KMS-11 (cell line): Measurements from ENCODE around the gene MPV17.

ENCODE experiments used
- H2AFZ ChIP-seq: fragments of 200-600 bp; sonication (generic); 2 replicates; pipeline ENCODE4 v1.6.1; 2016; ENCODE audit warnings: antibody characterized with exemption, mixed run types, low read depth
- H3K27ac ChIP-seq: fragments of 200-600 bp; sonication (generic); 2 replicates; pipeline ENCODE4 v1.6.1; 2016; ENCODE audit warnings: mild to moderate bottlenecking, mixed run types
- H3K27me3 ChIP-seq: fragments of 200-600 bp; sonication (generic); 2 replicates; pipeline ENCODE4 v1.6.1; 2017; ENCODE audit warnings: mild to moderate bottlenecking, low read depth, mixed run types, moderate library complexity; ENCODE audit not compliant: insufficient read depth
- H3K36me3 ChIP-seq: fragments of 200-600 bp; sonication (generic); 2 replicates; pipeline ENCODE4 v1.6.1; 2017; ENCODE audit warnings: mild to moderate bottlenecking, mixed run types; ENCODE audit not compliant: insufficient read depth
- H3K4me1 ChIP-seq: fragments of 200-600 bp; sonication (generic); 2 replicates; pipeline ENCODE4 v1.6.1; 2016; ENCODE audit warnings: mild to moderate bottlenecking, low read depth, mixed run types; ENCODE audit not compliant: poor library complexity, severe bottlenecking
- H3K4me2 ChIP-seq: fragments of 200-600 bp; sonication (generic); 2 replicates; pipeline ENCODE4 v1.7.0; 2016; ENCODE audit warnings: mild to moderate bottlenecking, mixed run types
- H3K4me3 ChIP-seq: fragments of 200-600 bp; sonication (generic); IDR thresholded peaks from 2 replicates; pipeline ENCODE4 v1.6.1; 2017; ENCODE audit warnings: low read depth, low read length, mixed read lengths; ENCODE audit not compliant: insufficient read depth
- H3K79me2 ChIP-seq: fragments of 200-600 bp; sonication (generic); 2 replicates; pipeline ENCODE4 v1.6.1; 2016; ENCODE audit warnings: low read depth, mixed run types; ENCODE audit not compliant: insufficient read depth
- H3K9ac ChIP-seq: fragments of 200-600 bp; sonication (generic); 2 replicates; pipeline ENCODE4 v1.6.1; 2016; ENCODE audit warnings: mild to moderate bottlenecking, mixed run types
- H4K20me1 ChIP-seq: fragments of 200-600 bp; sonication (generic); 2 replicates; pipeline ENCODE4 v1.6.1; 2016; ENCODE audit warnings: mild to moderate bottlenecking, mixed run types; ENCODE audit not compliant: insufficient read depth
- CTCF ChIP-seq: fragments of 200-600 bp; sonication (generic); conservative IDR thresholded peaks from 2 replicates; pipeline ENCODE4 v1.6.1; 2017; ENCODE audit warnings: low read depth, mild to moderate bottlenecking, antibody characterized with exemption, low read length, moderate library complexity, mixed read lengths

MPV17 gene

GRCh38 chr2:27264753-27265535, 58.0 kb downstream of the MPV17 start:
- Histone ChIP-seq H3K27ac (no peak overlapping the region), H3K4me1 (peaks cover 13% of the 10 kb centered on the region), H3K4me2 (peak overlapping the region; percentile 84), H3K79me2 (no peaks in the 10 kb centered on the region), H3K4me3 (peak overlapping the region; percentile 18), H3K9ac (peak overlapping the region; percentile 37; the same call in 1 of the 2 replicates), H3K36me3 (no peaks in the 10 kb centered on the region), H4K20me1 (no peaks in the 10 kb centered on the region), H3K27me3 (peaks cover 53% of the 10 kb centered on the region), H2AFZ (peak overlapping the region; percentile 97)
- peak; percentile 52 for TF ChIP-seq CTCF

GRCh38 chr2:27264253-27264752, 58.6 kb downstream of the MPV17 start:
- Histone ChIP-seq H3K36me3 (no peaks in the 10 kb centered on the region), H3K4me1 (peaks cover 13% of the 10 kb centered on the region), H3K4me2 (peak overlapping the region; percentile 84), H3K4me3 (peak overlapping the region; percentile 18), H3K27me3 (peaks cover 59% of the 10 kb centered on the region), H3K79me2 (no peaks in the 10 kb centered on the region), H4K20me1 (no peaks in the 10 kb centered on the region), H2AFZ (peak overlapping the region; percentile 97), H3K9ac (peak overlapping the region; percentile 37; the same call in 1 of the 2 replicates), H3K27ac (no peak overlapping the region)
- no peak for TF ChIP-seq CTCF

- Histone ChIP-seq H3K4me2 (peak overlapping the region; percentile 84), H3K4me1 (peaks cover 13% of the 10 kb centered on the region), H3K79me2 (no peaks in the 10 kb centered on the region), H3K9ac (no peak overlapping the region), H3K4me3 (peak overlapping the region; percentile 18), H3K27ac (no peak overlapping the region), H3K27me3 (peaks cover 59% of the 10 kb centered on the region), H3K36me3 (no peaks in the 10 kb centered on the region), H4K20me1 (no peaks in the 10 kb centered on the region), H2AFZ (peak overlapping the region; percentile 97; the same call in 1 of the 2 replicates)
- no peak for TF ChIP-seq CTCF
Measured at GRCh38 chr2:27263287-27264252, 59.3 kb downstream of the MPV17 start.
